Activated T-helper 1 cell treated with anti-CD3 and anti-CD28 coated beads, Interleukin-12 subunit alpha, Interleukin-12 subunit beta, Interleukin-2, Interleukin-4 antibody, amounts not matched to agents 30 ng/mL and 10 ng/mL and 1 ng/mL, durations not matched to agents 14 hours and 24 hours and 36 hours (primary cell): ENCODE measurements around the gene TRMT1. TPM values are rescaled to one million over a fixed set of nuclear protein-coding genes. Genes with fewer than 3 reads are reported as not detected.
A peak's percentile ranks its signal among the peaks of the same experiment; 100 is the strongest.

Experiments
- DNase-seq: peaks from one replicate; pipeline ENCODE4 v3.0.0; 2021; ENCODE audit warnings: low spot score
- H3K27ac Mint-ChIP-seq: one replicate; pipeline ENCODE4 v1.8.0; 2021; ENCODE audit warnings: mild to moderate bottlenecking, mixed read lengths
- H3K27me3 Mint-ChIP-seq: one replicate; pipeline ENCODE4 v1.8.0; 2022; ENCODE audit warnings: mild to moderate bottlenecking, moderate library complexity, mixed read lengths; ENCODE audit not compliant: insufficient read depth
- H3K36me3 Mint-ChIP-seq: one replicate; pipeline ENCODE4 v1.8.0; 2021; ENCODE audit warnings: low read depth, mixed read lengths
- H3K4me1 Mint-ChIP-seq: one replicate; pipeline ENCODE4 v1.8.0; 2021; ENCODE audit warnings: low read depth, mixed read lengths
- H3K4me3 Mint-ChIP-seq: one replicate; pipeline ENCODE4 v1.8.0; 2021; ENCODE audit warnings: mild to moderate bottlenecking, moderate library complexity, mixed read lengths
- H3K9me3 Mint-ChIP-seq: one replicate; pipeline ENCODE4 v1.8.0; 2021; ENCODE audit warnings: mixed read lengths
- intact Hi-C: fragments of 100-400 bp; cut with micrococcal nuclease; formaldehyde crosslinking; loops from one replicate; pipeline ENCODE4 v1.15.1; 2024
- total RNA-seq: library from RNA; stranded (reverse); gene quantifications from 2 replicates; pipeline ENCODE4 v1.2.3, GENCODE V29; 2022

The TRMT1 gene
- total RNA-seq, 1 donor from 2014 or later = 154 TPM

GRCh38 chr19:13115936-13116281, 631 bp downstream of the TRMT1 start:
- Mint-ChIP-seq H3K27ac (peak overlapping the region; percentile 97), H3K27me3 (no peaks in the 10 kb centered on the region), H3K4me1 (peaks cover 33% of the 10 kb centered on the region), H3K36me3 (peaks cover 18% of the 10 kb centered on the region), H3K9me3 (no peaks in the 10 kb centered on the region), H3K4me3 (peak overlapping the region; percentile 96)
- no peak for DNase-seq
- intact Hi-C loops = loop anchor here (1.0 to 10.0 kb wide), 6 partner anchors 12 to 381 kb away; partner anchors contain the start of genes GET3 and TRIR

- peaks cover 16% of the 10 kb centered on the region for H3K36me3 Mint-ChIP-seq
- no peak overlapping the region for H3K27ac Mint-ChIP-seq
- no peaks in the 10 kb centered on the region for H3K27me3 Mint-ChIP-seq
- no peak overlapping the region for H3K4me3 Mint-ChIP-seq
- no peaks in the 10 kb centered on the region for H3K9me3 Mint-ChIP-seq
- peaks cover 18% of the 10 kb centered on the region for H3K4me1 Mint-ChIP-seq
- intact Hi-C loops = loop anchor here (10.0 kb wide), 1 partner anchor 378 kb away; the partner anchor contains the start of genes GET3 and TRIR
- no peak for DNase-seq
These were observed 4.0 kb downstream of the TRMT1 start for GRCh38 chr19:13112555-13112954.

GRCh38 chr19:13110099-13110610, 6.4 kb downstream of the TRMT1 start:
- H3K27ac Mint-ChIP-seq = no peak overlapping the region
- no peaks in the 10 kb centered on the region for H3K9me3 Mint-ChIP-seq
- peaks cover 14% of the 10 kb centered on the region for H3K36me3 Mint-ChIP-seq
- intact Hi-C loops = loop anchor here (10.0 kb wide), 1 partner anchor 375 kb away; the partner anchor contains the start of genes GET3 and TRIR
- H3K27me3 Mint-ChIP-seq = no peaks in the 10 kb centered on the region
- no peak for DNase-seq
- no peak overlapping the region for H3K4me3 Mint-ChIP-seq
- peaks cover 4% of the 10 kb centered on the region for H3K4me1 Mint-ChIP-seq

- no peaks in the 10 kb centered on the region for H3K27me3 Mint-ChIP-seq
- intact Hi-C loops = loop anchor here (10.0 kb wide), 1 partner anchor 375 kb away; the partner anchor contains the start of genes GET3 and TRIR
- peaks cover 6% of the 10 kb centered on the region for H3K4me1 Mint-ChIP-seq
- no peak for DNase-seq
- H3K9me3 Mint-ChIP-seq = no peaks in the 10 kb centered on the region
- peaks cover 17% of the 10 kb centered on the region for H3K36me3 Mint-ChIP-seq
- H3K4me3 Mint-ChIP-seq = no peak overlapping the region
- no peak overlapping the region for H3K27ac Mint-ChIP-seq
These were observed 7.0 kb downstream of the TRMT1 start for GRCh38 chr19:13109361-13110098.

- no peak for DNase-seq
- Mint-ChIP-seq H3K27me3 (no peaks in the 10 kb centered on the region), H3K36me3 (peaks cover 13% of the 10 kb centered on the region), H3K4me1 (peaks cover 12% of the 10 kb centered on the region), H3K9me3 (no peaks in the 10 kb centered on the region), H3K4me3 (peak overlapping the region; percentile 93), H3K27ac (peak overlapping the region; percentile 91)
- intact Hi-C loops = loop anchor here (1.0 kb wide), 1 partner anchor 11 kb away; the partner anchor contains the start of gene TRMT1
These were observed 11.5 kb downstream of the TRMT1 start for GRCh38 chr19:13104848-13105711.

- intact Hi-C loops = loop anchor here (1.0 kb wide), 1 partner anchor 12 kb away; the partner anchor contains the start of gene TRMT1
- peak; percentile 62 for DNase-seq
- H3K4me3 Mint-ChIP-seq = peak overlapping the region; percentile 93
- peaks cover 17% of the 10 kb centered on the region for H3K4me1 Mint-ChIP-seq
- H3K27ac Mint-ChIP-seq = peak overlapping the region; percentile 91
- no peaks in the 10 kb centered on the region for H3K27me3 Mint-ChIP-seq
- peaks cover 12% of the 10 kb centered on the region for H3K36me3 Mint-ChIP-seq
- no peaks in the 10 kb centered on the region for H3K9me3 Mint-ChIP-seq
These were observed 12.1 kb downstream of the TRMT1 start for GRCh38 chr19:13104360-13104847.

- peaks cover 2% of the 10 kb centered on the region for H3K27me3 Mint-ChIP-seq
- no peak overlapping the region for H3K27ac Mint-ChIP-seq
- peak overlapping the region; percentile 93 for H3K4me3 Mint-ChIP-seq
- intact Hi-C loops = loop anchor here (1.0 kb wide), 1 partner anchor 13 kb away; the partner anchor contains the start of gene TRMT1
- no peak for DNase-seq
- H3K9me3 Mint-ChIP-seq = no peaks in the 10 kb centered on the region
- peaks cover 17% of the 10 kb centered on the region for H3K4me1 Mint-ChIP-seq
- H3K36me3 Mint-ChIP-seq = peaks cover 12% of the 10 kb centered on the region
These were observed 12.8 kb downstream of the TRMT1 start for GRCh38 chr19:13103581-13104359.

GRCh38 chr19:13102666-13103580, 13.6 kb downstream of the TRMT1 start, which contains the start of gene LYL1:
Gene LYL1, minus strand, starts transcription at chr19:13102858. Its CDS starts 1,687 bp downstream, at chr19:13101171.
- no peaks in the 10 kb centered on the region for H3K9me3 Mint-ChIP-seq
- no peak for DNase-seq
- intact Hi-C loops = no loop called here

GRCh38 chr19:13102416-13102665, 14.2 kb downstream of the TRMT1 start:
- H3K27ac Mint-ChIP-seq = peak overlapping the region; percentile 63
- peaks cover 7% of the 10 kb centered on the region for H3K27me3 Mint-ChIP-seq
- intact Hi-C loops = no loop called here
- peaks cover 17% of the 10 kb centered on the region for H3K4me1 Mint-ChIP-seq
- H3K4me3 Mint-ChIP-seq = peak overlapping the region; percentile 67
- no peaks in the 10 kb centered on the region for H3K9me3 Mint-ChIP-seq
- H3K36me3 Mint-ChIP-seq = peaks cover 8% of the 10 kb centered on the region
- DNase-seq = no peak

More at GRCh38 chr19:13102666-13103580, 13.6 kb downstream of the TRMT1 start, which contains the start of gene LYL1:
- H3K27ac Mint-ChIP-seq = peak within 1 kb of the TSS; percentile 63
- H3K4me1 Mint-ChIP-seq = peaks cover 17% of the 10 kb centered on the region
- peaks cover 7% of the 10 kb centered on the region for H3K27me3 Mint-ChIP-seq
- peak within 1 kb of the TSS; percentile 67 for H3K4me3 Mint-ChIP-seq
- peaks cover 12% of the 10 kb centered on the region for H3K36me3 Mint-ChIP-seq

GRCh38 chr19:13101590-13102415, 14.7 kb downstream of the TRMT1 start:
- peak overlapping the region; percentile 63 for H3K27ac Mint-ChIP-seq
- peaks cover 21% of the 10 kb centered on the region for H3K4me1 Mint-ChIP-seq
- no peaks in the 10 kb centered on the region for H3K9me3 Mint-ChIP-seq
- peaks cover 8% of the 10 kb centered on the region for H3K36me3 Mint-ChIP-seq
- peak overlapping the region; percentile 67 for H3K4me3 Mint-ChIP-seq
- DNase-seq = no peak
- H3K27me3 Mint-ChIP-seq = peaks cover 12% of the 10 kb centered on the region
- intact Hi-C loops = no loop called here
